HG02852 (cell line): Measurements from ENCODE around the gene GREB1.

Experiments
- ATAC-seq: cut with Tn5 transposase; IDR thresholded peaks from one replicate; pipeline ENCODE4 v1.9.1; 2021; ENCODE audit warnings: mild to moderate bottlenecking, moderate library complexity; ENCODE audit not compliant: unreplicated experiment

GREB1 gene

DNA sequence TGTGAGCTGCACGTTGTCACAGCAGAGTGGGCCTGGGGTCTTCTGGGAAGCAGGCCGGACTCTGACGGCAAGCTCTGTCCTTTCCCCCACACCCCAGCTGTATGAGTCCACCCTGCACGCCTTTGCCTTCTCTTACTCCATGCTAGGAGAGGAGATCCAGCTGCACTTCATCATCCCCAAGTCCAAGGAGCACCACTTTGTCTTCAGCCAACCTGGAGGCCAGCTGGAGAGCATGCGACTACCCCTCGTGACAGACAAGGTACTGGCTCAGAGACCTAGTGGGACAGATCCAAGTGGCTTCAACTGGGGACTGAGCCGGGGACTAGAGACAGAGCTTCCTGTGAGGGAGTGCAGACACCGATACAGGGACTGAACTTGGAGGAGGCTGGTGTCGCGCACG lies 96.0 kb downstream of the GREB1 start:
- no peak for ATAC-seq

DNA sequence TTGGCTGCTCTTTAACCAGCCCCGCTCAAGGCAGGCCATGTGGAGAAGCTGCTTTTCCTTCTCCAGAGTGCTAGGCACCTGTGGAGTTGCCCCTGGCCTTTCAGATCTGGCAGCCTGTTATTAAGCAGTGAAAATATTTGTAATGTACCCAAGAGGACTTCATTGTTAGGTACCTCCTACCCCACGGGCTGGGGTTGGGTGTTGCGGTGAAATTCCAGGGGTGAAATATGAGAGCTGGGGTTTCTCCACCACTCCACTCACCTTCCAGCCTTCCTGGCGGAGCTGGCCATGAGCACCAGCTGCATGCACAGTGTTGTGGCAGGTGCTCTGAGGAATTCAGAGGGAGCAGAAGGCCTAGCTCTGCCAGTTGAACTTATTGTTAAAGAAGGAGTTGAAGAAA lies 97.0 kb downstream of the GREB1 start:
- ATAC-seq, result no peak

DNA sequence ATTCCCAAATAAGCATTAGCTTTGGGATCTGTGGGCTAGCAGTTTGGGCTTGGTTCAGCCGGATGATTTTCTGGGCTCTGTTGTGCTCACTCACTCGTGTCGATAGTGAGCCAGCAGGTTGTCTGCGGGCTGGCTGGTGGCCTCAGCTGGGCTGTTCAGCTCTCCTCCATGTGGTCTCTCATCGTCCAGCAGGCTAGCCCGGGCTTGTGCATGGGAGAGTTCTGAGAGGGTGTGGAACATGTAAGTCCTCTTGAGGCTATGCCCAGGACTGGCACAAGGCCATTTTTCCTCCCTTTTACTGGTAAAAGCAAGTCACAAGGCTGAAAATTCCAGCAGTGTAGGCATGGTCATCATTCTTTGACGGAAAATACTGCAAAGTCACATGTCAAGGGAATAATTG lies 97.6 kb downstream of the GREB1 start:
- ATAC-seq, result no peak

GRCh38 chr2:11633923-11634478 lies 100.2 kb downstream of the GREB1 start:
- ATAC-seq, result no peak

- ATAC-seq, result no peak
These were observed 100.7 kb downstream of the GREB1 start for GRCh38 chr2:11634584-11634983.

- no peak for ATAC-seq
These were observed 101.3 kb downstream of the GREB1 start for GRCh38 chr2:11635141-11635540.

DNA sequence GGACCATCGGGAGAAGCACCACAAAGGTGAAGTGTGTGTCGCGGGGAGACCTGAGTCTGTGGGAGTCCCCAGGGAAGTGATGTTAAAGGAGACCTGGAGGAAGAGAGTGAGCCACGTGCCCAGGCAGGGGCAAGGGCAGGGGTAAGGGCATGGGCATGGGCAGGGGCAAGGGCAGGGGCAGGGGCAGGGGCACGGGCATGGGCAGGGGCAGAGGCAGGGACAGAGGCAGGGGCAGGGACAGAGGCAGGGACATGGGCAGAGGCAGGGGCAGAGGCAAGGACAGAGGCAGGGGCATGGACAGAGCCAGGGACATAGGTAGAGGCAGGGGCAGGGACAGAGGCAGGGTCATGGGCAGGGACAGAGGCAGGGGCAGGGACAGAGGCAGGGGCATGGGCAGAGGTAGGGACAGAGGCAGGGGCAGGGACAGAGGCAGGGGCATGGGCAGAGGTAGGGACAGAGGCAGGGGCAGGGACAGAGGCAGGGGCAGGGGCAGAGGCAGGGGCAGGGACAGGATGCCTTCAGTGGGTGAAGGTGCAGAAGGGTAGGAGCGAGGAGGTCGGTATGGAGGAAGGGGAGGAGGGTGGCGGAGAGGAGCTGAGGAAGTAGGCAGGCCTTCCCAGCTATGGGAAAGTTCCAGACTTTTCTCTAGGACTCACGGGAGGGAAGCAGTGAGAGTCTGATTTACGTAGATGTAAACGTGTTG lies 102.9 kb downstream of the GREB1 start:
- ATAC-seq, result no peak

GRCh38 chr2:11637546-11637945 lies 103.7 kb downstream of the GREB1 start:
- ATAC-seq, result no peak

GRCh38 chr2:11639503-11639902 lies 105.7 kb downstream of the GREB1 start:
- ATAC-seq, result no peak

DNA sequence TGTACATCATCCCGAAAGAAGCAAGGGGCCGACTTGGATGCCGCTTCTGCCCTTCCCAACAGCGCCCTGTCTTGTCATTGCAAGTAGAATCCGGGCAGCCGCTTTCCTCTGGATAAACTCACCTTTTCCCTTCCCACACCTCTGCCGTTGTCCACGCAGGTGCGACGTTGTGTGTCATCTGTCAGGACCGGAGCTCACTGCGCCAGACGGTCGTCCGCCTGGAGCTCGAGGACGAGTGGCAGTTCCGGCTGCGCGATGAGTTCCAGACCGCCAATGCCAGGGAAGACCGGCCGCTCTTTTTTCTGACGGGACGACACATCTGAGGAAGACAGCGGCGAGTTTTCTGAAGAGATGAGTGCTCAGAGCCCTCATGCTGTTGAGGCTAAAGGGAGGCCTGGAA lies 106.3 kb downstream of the GREB1 start:
- ATAC-seq, result no peak

DNA sequence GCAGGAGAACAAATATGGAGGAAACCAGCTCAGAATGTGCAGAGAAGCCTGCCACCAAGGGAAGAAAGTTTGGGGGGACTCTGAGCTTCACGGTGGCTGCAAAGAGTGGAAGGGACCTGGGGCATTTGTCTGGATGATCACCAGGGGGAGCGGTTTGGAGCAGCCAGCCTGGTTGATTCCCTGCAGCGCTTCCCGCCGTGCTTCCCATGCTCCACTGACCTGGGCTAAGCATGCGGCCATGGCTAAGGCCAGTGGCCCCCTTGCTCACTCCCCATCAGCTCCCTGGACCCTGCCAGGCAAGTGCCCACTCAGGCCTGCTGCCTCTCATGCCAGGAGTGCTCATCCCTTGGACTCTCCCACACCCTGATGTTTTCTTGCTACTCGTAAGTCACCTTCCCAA lies 109.1 kb downstream of the GREB1 start:
- no peak for ATAC-seq

GRCh38 chr2:11644293-11644692 lies 110.4 kb downstream of the GREB1 start:
- no peak for ATAC-seq

GRCh38 chr2:11646530-11646929 lies 112.7 kb downstream of the GREB1 start:
- no peak for ATAC-seq

GRCh38 chr2:11647834-11648600 lies 114.2 kb downstream of the GREB1 start:
- no peak for ATAC-seq

- no peak for ATAC-seq
These were observed 115.2 kb downstream of the GREB1 start for GRCh38 chr2:11649093-11649492.

- ATAC-seq, result no peak
These were observed 118.2 kb downstream of the GREB1 start for GRCh38 chr2:11651856-11652548.

DNA sequence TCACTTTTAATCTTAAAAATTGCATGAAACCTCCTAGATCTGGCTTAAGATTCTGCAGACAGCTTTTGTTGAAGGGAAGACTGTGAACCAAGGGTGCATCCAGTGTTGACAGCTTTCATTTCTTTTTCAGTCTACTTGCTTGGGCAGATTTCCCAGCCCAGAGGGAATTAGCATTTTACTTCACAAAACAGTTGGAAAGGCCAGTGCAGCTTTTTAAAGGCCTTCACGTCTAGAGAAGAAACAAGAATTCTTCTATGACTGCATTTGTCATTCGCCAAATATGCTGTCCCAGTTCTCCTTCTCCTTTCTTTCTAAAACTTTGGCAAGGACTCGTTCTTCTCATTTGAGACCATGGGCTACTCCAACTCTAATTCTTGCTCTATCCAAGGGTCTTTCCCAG lies 118.7 kb downstream of the GREB1 start:
- ATAC-seq, result no peak

GRCh38 chr2:11655495-11655894 lies 121.7 kb downstream of the GREB1 start:
- no peak for ATAC-seq

- ATAC-seq, result no peak
These were observed 122.4 kb downstream of the GREB1 start for GRCh38 chr2:11656252-11656651.

GRCh38 chr2:11656671-11657101 lies 122.8 kb downstream of the GREB1 start:
- no peak for ATAC-seq

GRCh38 chr2:11657195-11657594 lies 123.3 kb downstream of the GREB1 start:
- ATAC-seq, result no peak

DNA sequence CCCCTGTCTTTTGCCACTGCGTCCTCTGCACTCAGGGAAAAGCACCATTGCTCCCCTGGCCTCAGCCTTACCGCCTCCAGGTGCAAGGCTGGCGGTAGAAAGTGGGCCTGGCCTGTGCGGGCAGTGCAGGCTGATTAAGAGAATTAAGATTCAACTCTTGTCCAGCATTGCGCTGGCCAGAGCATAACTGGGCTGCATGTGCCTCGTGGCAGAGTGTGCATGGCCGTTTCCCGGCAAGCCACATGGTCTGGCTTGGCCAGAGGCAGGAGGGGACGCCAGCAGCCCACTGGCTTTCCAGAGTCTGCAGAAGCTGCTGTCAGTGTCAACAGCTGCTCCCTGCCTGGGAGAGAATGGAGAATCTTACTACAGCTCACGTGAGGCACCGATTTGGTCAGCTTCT lies 123.8 kb downstream of the GREB1 start:
- ATAC-seq, result no peak
